A549 treated with DMSO at 1 μM for 4 hours (cell line): ENCODE results near the gene PRSS22. TPM values are rescaled to one million over a fixed set of nuclear protein-coding genes. Genes with fewer than 3 reads are reported as not detected.

Experiments used
- total RNA-seq: library from RNA; stranded (reverse); fragments of 200-300 nt; extraction: Qiagen RNA extraction; gene quantifications from 5 replicates; pipeline ENCODE4 v1.2.3, GENCODE V29; 2022; ENCODE audit warnings: low read depth

The PRSS22 gene, protein sequence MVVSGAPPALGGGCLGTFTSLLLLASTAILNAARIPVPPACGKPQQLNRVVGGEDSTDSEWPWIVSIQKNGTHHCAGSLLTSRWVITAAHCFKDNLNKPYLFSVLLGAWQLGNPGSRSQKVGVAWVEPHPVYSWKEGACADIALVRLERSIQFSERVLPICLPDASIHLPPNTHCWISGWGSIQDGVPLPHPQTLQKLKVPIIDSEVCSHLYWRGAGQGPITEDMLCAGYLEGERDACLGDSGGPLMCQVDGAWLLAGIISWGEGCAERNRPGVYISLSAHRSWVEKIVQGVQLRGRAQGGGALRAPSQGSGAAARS
- total RNA-seq: 2.5 to 4.1 TPM (median 3.0 TPM) in 5 replicates

DNA sequence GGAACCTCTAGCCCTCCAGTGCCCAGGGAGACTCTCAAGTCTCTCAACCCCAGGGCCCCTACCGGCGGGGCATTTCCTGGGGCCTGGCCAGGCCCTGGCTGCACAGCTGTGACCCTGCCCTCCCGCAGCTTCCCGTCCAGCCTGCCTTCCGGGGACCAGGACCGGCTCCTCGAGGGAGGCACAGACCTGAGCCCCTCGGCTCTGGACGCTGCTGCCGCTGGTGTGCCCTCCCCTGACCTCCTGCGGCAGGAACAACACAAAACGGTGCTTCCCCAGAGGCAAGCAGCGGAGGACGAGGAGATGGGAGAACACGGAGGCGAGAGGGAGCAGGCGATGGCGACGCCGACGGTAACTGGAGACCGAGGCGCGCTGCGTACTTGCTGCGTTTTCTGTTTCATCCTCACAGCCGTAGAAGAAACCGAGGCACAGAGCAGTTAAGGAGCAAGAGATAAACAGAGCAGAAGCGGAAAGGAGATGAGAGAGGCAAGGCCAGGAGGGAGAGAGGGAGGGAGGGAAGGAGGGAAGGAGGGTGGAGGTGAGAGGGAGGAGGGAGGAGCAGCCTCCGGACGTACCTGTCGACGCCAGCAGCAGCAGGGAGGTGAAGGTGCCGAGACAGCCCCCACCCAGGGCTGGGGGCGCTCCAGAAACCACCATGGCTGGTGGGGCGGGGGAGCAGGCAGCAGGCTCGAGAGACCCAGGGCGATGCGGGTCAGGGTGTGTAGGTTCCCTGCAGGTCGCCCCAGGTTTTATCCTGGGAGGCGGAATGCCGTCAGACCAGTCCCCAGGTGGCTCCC lies at the start of gene PRSS22:
TSS of gene PRSS22 (minus strand) at position 720 of the 794 bp plus-strand sequence. CDS start at position 654, 66 bp downstream.

GRCh38 chr16:2882650-2883457 lies 24.9 kb upstream of the PRSS22 start, which contains the start of gene FLYWCH2:
FLYWCH2 (plus strand) TSS chr16:2883215; CDS start chr16:2896450, 13,235 bp downstream.

GRCh38 chr16:2829501-2830354 lies 28.2 kb downstream of the PRSS22 start, which contains the start of gene ZG16B:
ZG16B (plus strand) TSS chr16:2830303; CDS start chr16:2830442, 139 bp downstream.

GRCh38 chr16:2816751-2817339 lies 41.1 kb downstream of the PRSS22 start, which contains the start of gene PRSS21:
PRSS21 (plus strand) TSS chr16:2817237; CDS start chr16:2817269, 32 bp downstream.

Other genes with a start within 250 kb of the PRSS22 start
- 39.5 to 47.1 TPM (median 42.9 TPM) in 5 replicates for gene KCTD5, start 175.6 kb downstream of the PRSS22 start, total RNA-seq
- gene PRSS27, start 137.9 kb downstream of the PRSS22 start, total RNA-seq: 1.00 to 1.2 TPM (median 1.1 TPM) in 5 replicates
- gene SRRM2, start 105.5 kb downstream of the PRSS22 start, total RNA-seq: 310 to 452 TPM (median 397 TPM) in 5 replicates
- gene ELOB, start 80.9 kb downstream of the PRSS22 start, total RNA-seq: 432 to 492 TPM (median 452 TPM) in 5 replicates
- gene PRSS33, start 70.6 kb downstream of the PRSS22 start, total RNA-seq: 0.12 TPM in 1 of 5 replicates, not detected in the others
- gene PRSS41, start 59.7 kb downstream of the PRSS22 start, total RNA-seq: not detected in 5 replicates
- 0.11 to 0.39 TPM (median 0.14 TPM) in 4 of 5 replicates, not detected in the other for gene PRSS21, start 40.9 kb downstream of the PRSS22 start, total RNA-seq
- 0.46 to 1.3 TPM (median 0.69 TPM) in 5 replicates for gene ZG16B, start 27.9 kb downstream of the PRSS22 start, total RNA-seq
- 44.9 to 59.5 TPM (median 50.8 TPM) in 5 replicates for gene FLYWCH2, start 25.0 kb upstream of the PRSS22 start, total RNA-seq
- 20.1 to 29.5 TPM (median 27.2 TPM) in 5 replicates for gene FLYWCH1, start 53.8 kb upstream of the PRSS22 start, total RNA-seq
- 1.1 to 2.8 TPM (median 2.0 TPM) in 5 replicates for gene KREMEN2, start 106.1 kb upstream of the PRSS22 start, total RNA-seq
- 34.1 to 44.1 TPM (median 38.0 TPM) in 5 replicates for gene PAQR4, start 111.2 kb upstream of the PRSS22 start, total RNA-seq
- gene PKMYT1, start 122.3 kb upstream of the PRSS22 start, total RNA-seq: 69.3 to 97.7 TPM (median 85.3 TPM) in 5 replicates
- gene CLDN9, start 154.8 kb upstream of the PRSS22 start, total RNA-seq: 0.33 to 0.59 TPM (median 0.49 TPM) in 5 replicates
- 0.17 to 0.82 TPM (median 0.40 TPM) in 5 replicates for gene CLDN6, start 160.0 kb upstream of the PRSS22 start, total RNA-seq
- gene TNFRSF12A, start 162.2 kb upstream of the PRSS22 start, total RNA-seq: 584 to 710 TPM (median 600 TPM) in 5 replicates
- 206 to 241 TPM (median 224 TPM) in 5 replicates for gene HCFC1R1, start 165.8 kb upstream of the PRSS22 start, total RNA-seq
- 24.1 to 38.0 TPM (median 33.0 TPM) in 5 replicates for gene THOC6, start 165.9 kb upstream of the PRSS22 start, total RNA-seq
- gene BICDL2, start 178.8 kb upstream of the PRSS22 start, total RNA-seq: not detected in 5 replicates
- 0.69 to 1.1 TPM (median 0.78 TPM) in 5 replicates for gene MMP25, start 188.4 kb upstream of the PRSS22 start, total RNA-seq
- gene IL32, start 207.5 kb upstream of the PRSS22 start, total RNA-seq: 22.5 to 31.8 TPM (median 27.0 TPM) in 5 replicates
- 0.08 TPM in 1 of 5 replicates, not detected in the others for gene ZSCAN10, start 241.1 kb upstream of the PRSS22 start, total RNA-seq